Heart left ventricle (tissue), 13 donors: ENCODE results near the gene TINAG.

ENCODE experiments used
- POLR2A ChIP-seq, 2 donors: fragments of 450-650 bp; IDR thresholded peaks; one replicate each; pipeline ENCODE4 v1.6.1; 2017; ENCODE audit warnings: antibody characterized with exemption in 2 of 2, mild to moderate bottlenecking in 2 of 2, moderate library complexity in 2 of 2
- TF ChIP-seq, protein P1 (sequence below), 12 donors: fragments of 200-600 bp; sonication (generic) in 4 of 12; IDR thresholded peaks; one replicate each; pipeline versions ENCODE4 v1.5.0 to v1.8.0; 2018 to 2022; ENCODE audit warnings: antibody characterized with exemption in 12 of 12, mild to moderate bottlenecking in 5 of 12
- donor health status: ischemic (EF 13 %, LVEDD 7.1; RV severe dilation, severe dysfunction).
- donor health status: DM: no; HTN: yes; CAD: no.
- donor health status: DM: no; HTN: no; CAD: no.
- donor health status: ischemic (EF 25% LVEDD 6.9; RV normal size, moderate dysfunction).
- donor health status: ischemic (EF 25% LVEDD 5.7; RV mildly dilated, moderate dysfunction).
- donor health status: ischemic (EF 35%, LVEDD 5.7; RV mildly dilated, moderate dysfunction).
- donor health status: nonischemic (EF 11% LVEDD 7.7; RV severe dilation, severe dysfunction).
- donor health status: DM: yes; HTN: yes; CAD: no.
- donor health status: PGD.
- donor health status: ischemic (EF 29% LVEDD 5.4; RV normal size, mild dysfunction).
- donor health status: nonischemic (EF 23%, LVEDD 6.1; RV moderate dilation, normal function).

- TF ChIP-seq, protein P1, sequence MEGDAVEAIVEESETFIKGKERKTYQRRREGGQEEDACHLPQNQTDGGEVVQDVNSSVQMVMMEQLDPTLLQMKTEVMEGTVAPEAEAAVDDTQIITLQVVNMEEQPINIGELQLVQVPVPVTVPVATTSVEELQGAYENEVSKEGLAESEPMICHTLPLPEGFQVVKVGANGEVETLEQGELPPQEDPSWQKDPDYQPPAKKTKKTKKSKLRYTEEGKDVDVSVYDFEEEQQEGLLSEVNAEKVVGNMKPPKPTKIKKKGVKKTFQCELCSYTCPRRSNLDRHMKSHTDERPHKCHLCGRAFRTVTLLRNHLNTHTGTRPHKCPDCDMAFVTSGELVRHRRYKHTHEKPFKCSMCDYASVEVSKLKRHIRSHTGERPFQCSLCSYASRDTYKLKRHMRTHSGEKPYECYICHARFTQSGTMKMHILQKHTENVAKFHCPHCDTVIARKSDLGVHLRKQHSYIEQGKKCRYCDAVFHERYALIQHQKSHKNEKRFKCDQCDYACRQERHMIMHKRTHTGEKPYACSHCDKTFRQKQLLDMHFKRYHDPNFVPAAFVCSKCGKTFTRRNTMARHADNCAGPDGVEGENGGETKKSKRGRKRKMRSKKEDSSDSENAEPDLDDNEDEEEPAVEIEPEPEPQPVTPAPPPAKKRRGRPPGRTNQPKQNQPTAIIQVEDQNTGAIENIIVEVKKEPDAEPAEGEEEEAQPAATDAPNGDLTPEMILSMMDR (IDR thresholded peaks at IDR 0.05): no peak
- TF ChIP-seq POLR2A (IDR thresholded peaks at IDR 0.05): no peak
Observed at GRCh38 chr6:54361188-54361587, 52.9 kb downstream of the TINAG start.
